AG20443 (cell line): ENCODE measurements around the gene XPR1.
A peak's percentile ranks its signal among the peaks of the same experiment; 100 is the strongest.

Source experiments
- DNase-seq: peaks from one replicate; pipeline ENCODE4 v3.0.0; 2012; ENCODE audit warnings: low spot score, mixed read lengths

Gene XPR1

GRCh38 chr1:180916771-180917170 is 284.9 kb downstream of the XPR1 start:
- DNase-seq, result no peak

GRCh38 chr1:180917306-180918065 is 285.7 kb downstream of the XPR1 start:
- DNase-seq, result no peak

GRCh38 chr1:180918519-180918918 is 286.7 kb downstream of the XPR1 start:
- DNase-seq, result no peak

- no peak for DNase-seq
Observed at GRCh38 chr1:180919183-180919700, 287.4 kb downstream of the XPR1 start.

GRCh38 chr1:180920193-180920592 is 288.4 kb downstream of the XPR1 start:
- no peak for DNase-seq

GRCh38 chr1:180920702-180921101 is 288.9 kb downstream of the XPR1 start:
- no peak for DNase-seq

- no peak for DNase-seq
Observed at GRCh38 chr1:180921386-180921785, 289.6 kb downstream of the XPR1 start.

GRCh38 chr1:180921891-180922630 is 290.2 kb downstream of the XPR1 start:
- DNase-seq, result no peak

- DNase-seq, result no peak
Observed at GRCh38 chr1:180922631-180923015, 290.8 kb downstream of the XPR1 start.

GRCh38 chr1:180923021-180923841 is 291.4 kb downstream of the XPR1 start:
- peak; percentile 42 for DNase-seq

GRCh38 chr1:180923887-180924286 is 292.1 kb downstream of the XPR1 start:
- no peak for DNase-seq

GRCh38 chr1:180924939-180925338 is 293.1 kb downstream of the XPR1 start:
- DNase-seq, result no peak

GRCh38 chr1:180925471-180926051 is 293.7 kb downstream of the XPR1 start:
- DNase-seq, result no peak

- DNase-seq, result peak; percentile 41
Observed at GRCh38 chr1:180926164-180926981, 294.6 kb downstream of the XPR1 start.

- no peak for DNase-seq
Observed at GRCh38 chr1:180927348-180927747, 295.5 kb downstream of the XPR1 start.

- DNase-seq, result no peak
Observed at GRCh38 chr1:180927841-180928240, 296.0 kb downstream of the XPR1 start.

- DNase-seq, result no peak
Observed at GRCh38 chr1:180928331-180929230, 296.8 kb downstream of the XPR1 start.

- no peak for DNase-seq
Observed at GRCh38 chr1:180929389-180929788, 297.6 kb downstream of the XPR1 start.

GRCh38 chr1:180930687-180931086 is 298.9 kb downstream of the XPR1 start:
- DNase-seq, result no peak

- DNase-seq, result no peak
Observed at GRCh38 chr1:180931529-180931928, 299.7 kb downstream of the XPR1 start.
